Stimulated activated CD8-positive, alpha-beta memory T cell treated with anti-CD3 and anti-CD28 coated beads, Interleukin-15, amount 100 ng/mL, for 1 hour (primary cell): ENCODE measurements around the gene MTARC1.

Experiments
- DNase-seq: peaks from one replicate; pipeline ENCODE4 v3.0.0-alpha.2; 2020; ENCODE audit warnings: low read depth

Gene MTARC1

DNA sequence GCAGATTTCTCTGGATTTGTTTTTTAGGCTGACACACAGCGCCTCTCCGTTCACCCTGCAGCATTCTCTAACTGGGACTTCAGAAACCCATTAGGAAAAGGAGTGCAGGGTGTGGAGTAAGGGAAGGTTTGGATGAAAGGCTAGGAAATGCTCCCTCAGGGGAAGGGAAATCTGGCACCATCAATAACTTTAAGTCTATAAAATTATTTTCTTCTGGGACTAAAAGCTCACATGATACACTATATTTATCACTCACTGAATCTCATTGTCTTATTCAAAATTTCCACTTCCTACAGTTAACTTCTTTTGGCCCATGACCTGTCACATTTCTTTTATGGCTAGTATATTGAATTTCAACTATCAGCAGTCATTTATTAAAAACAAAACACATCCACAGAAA lies 46.7 kb downstream of the MTARC1 start:
- DNase-seq, result no peak

DNA sequence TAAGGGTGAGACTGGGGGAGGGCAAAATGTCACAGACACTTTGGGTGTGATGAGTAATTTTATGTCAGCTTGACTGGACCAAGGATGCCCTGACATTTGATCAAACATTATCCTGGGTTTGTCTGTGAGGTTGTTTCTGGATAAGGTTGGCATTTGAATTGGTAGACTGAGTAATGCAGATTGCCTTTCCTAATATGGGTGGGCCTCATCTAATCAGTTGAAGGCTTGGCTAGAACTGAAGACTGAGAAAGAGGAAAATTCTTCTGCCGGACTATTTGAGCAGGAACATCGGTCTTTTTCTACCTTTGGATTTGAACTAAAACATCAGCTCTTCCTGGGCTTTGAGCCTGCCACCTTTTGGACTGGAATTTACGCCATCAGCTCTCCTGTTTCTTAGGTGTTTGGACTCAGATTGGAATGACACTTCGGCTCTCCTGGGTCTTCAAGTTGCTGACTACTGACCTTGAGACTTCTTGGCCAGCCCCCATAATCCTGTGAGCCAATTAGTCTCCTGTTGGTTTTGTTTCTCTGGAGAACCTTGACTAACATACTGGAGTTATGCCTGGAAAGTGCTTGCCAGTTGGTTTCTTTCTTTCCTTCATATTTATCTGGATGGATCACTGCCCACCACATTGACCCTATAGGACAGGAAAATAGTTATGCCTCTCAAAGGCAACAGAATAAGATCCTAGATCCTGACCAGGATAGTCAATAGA lies 47.6 kb downstream of the MTARC1 start:
- DNase-seq, result no peak
